Metanephros (tissue), 1 donor: Measurements from ENCODE around the gene EIF1B. TPM values are rescaled to one million over a fixed set of nuclear protein-coding genes. Genes with fewer than 3 reads are reported as not detected.

ENCODE experiments used
- total RNA-seq: library from RNA; depleted of rRNA; stranded (reverse); fragments of >200 nt; gene quantifications from one replicate; pipeline ENCODE4 v1.2.3, GENCODE V29; 2014

The EIF1B gene
- total RNA-seq, result 31.1 TPM

DNA sequence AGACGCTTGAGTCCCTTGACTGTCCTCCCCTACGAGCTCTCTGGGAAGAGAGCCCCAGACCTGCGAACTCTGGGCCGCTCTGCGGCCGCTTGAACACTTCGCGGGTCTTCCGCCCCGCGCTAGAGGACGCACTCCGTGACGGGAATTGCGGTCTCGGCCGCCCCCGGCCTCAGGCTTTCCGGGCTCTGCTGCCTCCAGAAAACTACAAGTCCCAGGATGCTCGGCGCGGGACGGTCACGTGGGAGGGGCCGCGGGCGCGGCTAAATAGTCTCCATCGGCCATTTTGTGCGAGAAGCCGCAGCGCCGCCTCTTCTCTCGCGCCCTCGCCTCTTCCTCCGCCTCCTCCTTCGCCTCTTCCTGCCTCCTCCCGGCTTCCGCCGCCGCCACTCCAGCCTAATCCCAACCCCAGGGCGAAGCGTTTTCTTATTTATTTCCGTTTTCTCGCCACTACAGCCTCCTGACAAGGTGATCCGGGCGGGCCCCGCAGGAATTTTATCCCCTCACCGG, at the start of gene EIF1B:
Gene EIF1B, plus strand, starts transcription at position 290 of the 507 bp plus-strand sequence. CDS start 235 bp downstream, outside the sequence.

Other genes starting within 250 kb of the EIF1B start
- gene ENTPD3, start 77.5 kb downstream of the EIF1B start, total RNA-seq, result 1.9 TPM
- gene RPL14, start 147.6 kb downstream of the EIF1B start, total RNA-seq, result 316 TPM
- 9.6 TPM for gene ZNF619, start 167.4 kb downstream of the EIF1B start, total RNA-seq
- 8.9 TPM for gene ZNF620, start 196.3 kb downstream of the EIF1B start, total RNA-seq
- 16.9 TPM for gene ZNF621, start 215.3 kb downstream of the EIF1B start, total RNA-seq